SK-N-SH treated with all-trans-retinoic acid at 6 μM for 48 hours (cell line): ENCODE measurements around the gene RBBP7.

ENCODE experiments used
- ATAC-seq: fragments of 200-7000 bp; cut with Tn5 transposase; 3 replicates; pipeline ENCODE4 v1.9.1; 2020; ENCODE audit warnings: mild to moderate bottlenecking, moderate library complexity
- ARNTL ChIP-seq: fragments of 450-650 bp; formaldehyde crosslinking; IDR thresholded peaks from 2 replicates; pipeline ENCODE4 v1.5.0; 2020; ENCODE audit warnings: low read depth, mild to moderate bottlenecking, moderate library complexity, borderline replicate concordance
- CREB5 ChIP-seq: fragments of 250-450 bp; sonication (Bioruptor Pico); IDR thresholded peaks from 2 replicates; pipeline ENCODE4 v1.5.1; 2020; ENCODE audit warnings: low read depth, mild to moderate bottlenecking, moderate library complexity
- CSDC2 ChIP-seq: fragments of 250-450 bp; sonication (Bioruptor Pico); IDR thresholded peaks from 2 replicates; pipeline ENCODE4 v1.5.0; 2020; ENCODE audit warnings: mild to moderate bottlenecking, moderate library complexity
- CSRNP3 ChIP-seq: fragments of 250-450 bp; sonication (Bioruptor Pico); IDR thresholded peaks from 2 replicates; pipeline ENCODE4 v1.5.1; 2021; ENCODE audit warnings: mild to moderate bottlenecking, moderate library complexity
- ESRRG ChIP-seq: fragments of 250-450 bp; sonication (Bioruptor Pico); IDR thresholded peaks from 2 replicates; pipeline ENCODE4 v1.6.1; 2021; ENCODE audit warnings: mild to moderate bottlenecking
- GLIS3 ChIP-seq: fragments of 250-450 bp; sonication (Bioruptor Pico); IDR thresholded peaks from 2 replicates; pipeline ENCODE4 v1.5.0; 2020; ENCODE audit warnings: mild to moderate bottlenecking, moderate library complexity
- OSR1 ChIP-seq: fragments of 250-450 bp; sonication (Bioruptor Pico); IDR thresholded peaks from 2 replicates; pipeline ENCODE4 v1.8.0; 2022; ENCODE audit warnings: moderate library complexity, mild to moderate bottlenecking, inconsistent platforms
- POU6F1 ChIP-seq: fragments of 250-450 bp; sonication (Bioruptor Pico); IDR thresholded peaks from 2 replicates; pipeline ENCODE4 v1.8.0; 2021; ENCODE audit warnings: low read depth, mild to moderate bottlenecking, moderate library complexity, borderline replicate concordance
- PPARA ChIP-seq: fragments of 250-450 bp; sonication (Bioruptor Pico); IDR thresholded peaks from 2 replicates; pipeline ENCODE4 v1.5.0; 2020; ENCODE audit warnings: mild to moderate bottlenecking, borderline replicate concordance
- RARB ChIP-seq: fragments of 250-450 bp; sonication (Bioruptor Pico); IDR thresholded peaks from 2 replicates; pipeline ENCODE4 v1.8.0; 2021; ENCODE audit warnings: mild to moderate bottlenecking, moderate library complexity
- SNAI2 ChIP-seq: fragments of 250-450 bp; sonication (Bioruptor Pico); IDR thresholded peaks from 2 replicates; pipeline ENCODE4 v1.5.0; 2020; ENCODE audit warnings: mild to moderate bottlenecking, moderate library complexity
- TOX ChIP-seq: fragments of 250-450 bp; sonication (Bioruptor Pico); IDR thresholded peaks from 2 replicates; pipeline ENCODE4 v1.8.0; 2021; ENCODE audit warnings: mild to moderate bottlenecking, moderate library complexity, borderline replicate concordance
- TSHZ2 ChIP-seq: fragments of 250-450 bp; sonication (Bioruptor Pico); IDR thresholded peaks from 2 replicates; pipeline ENCODE4 v1.5.0; 2020; ENCODE audit warnings: mild to moderate bottlenecking, moderate library complexity
- ZC3H10 ChIP-seq: fragments of 250-450 bp; sonication (Bioruptor Pico); IDR thresholded peaks from 2 replicates; pipeline ENCODE4 v1.5.1; 2021; ENCODE audit warnings: mild to moderate bottlenecking, moderate library complexity
- ZFP3 ChIP-seq: fragments of 250-450 bp; sonication (Bioruptor Pico); IDR thresholded peaks from 2 replicates; pipeline ENCODE4 v1.5.0; 2020; ENCODE audit warnings: mild to moderate bottlenecking, moderate library complexity
- ZFP30 ChIP-seq: fragments of 450-650 bp; formaldehyde crosslinking; IDR thresholded peaks from 2 replicates; pipeline ENCODE4 v1.5.0; 2022; ENCODE audit warnings: mild to moderate bottlenecking, moderate library complexity
- ZNF565 ChIP-seq: fragments of 450-650 bp; formaldehyde crosslinking; conservative IDR thresholded peaks from 2 replicates; pipeline ENCODE4 v1.5.0; 2020; ENCODE audit warnings: low read depth, mild to moderate bottlenecking, moderate library complexity
- ZNF70 ChIP-seq: fragments of 450-650 bp; formaldehyde crosslinking; IDR thresholded peaks from 2 replicates; pipeline ENCODE4 v1.5.0; 2020; ENCODE audit warnings: mild to moderate bottlenecking, moderate library complexity
- ZNF8 ChIP-seq: fragments of 450-650 bp; formaldehyde crosslinking; IDR thresholded peaks from 2 replicates; pipeline ENCODE4 v1.5.0; 2020; ENCODE audit warnings: mild to moderate bottlenecking, moderate library complexity

The RBBP7 gene

GRCh38 chrX:16882702-16883486, 12.7 kb upstream of the RBBP7 start:
- TF ChIP-seq OSR1 (no peak), ARNTL (no peak), ZFP3 (CRISPR knock-in tag) (no peak), TOX (CRISPR knock-in tag) (no peak), CREB5 (CRISPR knock-in tag) (no peak)
- TF ChIP-seq, all 23 proteins: peak for 0
- ATAC-seq: peak; percentile 90

- ATAC-seq: peak; percentile 56
- TF ChIP-seq SNAI2 (no peak), TOX (CRISPR knock-in tag) (no peak), CREB5 (CRISPR knock-in tag) (no peak), OSR1 (no peak), ZNF8 (CRISPR knock-in tag) (no peak), ARNTL (no peak), POU6F1 (CRISPR knock-in tag) (no peak), PPARA (CRISPR knock-in tag) (no peak), CSRNP3 (CRISPR knock-in tag) (no peak), ZC3H10 (CRISPR knock-in tag) (no peak), CSDC2 (no peak), ZNF70 (CRISPR knock-in tag) (no peak), RARB (CRISPR knock-in tag) (no peak), GLIS3 (CRISPR knock-in tag) (no peak), ZFP3 (CRISPR knock-in tag) (no peak), TSHZ2 (no peak)
These were observed 12.0 kb upstream of the RBBP7 start for GRCh38 chrX:16882169-16882568.

- no peak for ATAC-seq
- TF ChIP-seq SNAI2 (no peak), ZNF8 (CRISPR knock-in tag) (no peak), ZFP30 (CRISPR knock-in tag) (no peak), POU6F1 (CRISPR knock-in tag) (no peak), CSDC2 (no peak), PPARA (CRISPR knock-in tag) (no peak), CREB5 (CRISPR knock-in tag) (no peak), ZNF565 (no peak), RARB (CRISPR knock-in tag) (no peak), ZNF70 (CRISPR knock-in tag) (no peak), ZC3H10 (CRISPR knock-in tag) (no peak), OSR1 (no peak), CSRNP3 (CRISPR knock-in tag) (no peak), TSHZ2 (no peak), ESRRG (no peak)
These were observed 6.5 kb upstream of the RBBP7 start for GRCh38 chrX:16876696-16877095.
